NCI-H2029 treated with DMSO at 0.1 percent for 48 hours (cell line): ENCODE measurements around the gene RERE.
"Not testable (repeated sequence)": the region's sequence is repeated elsewhere in the genome, so short reads cannot be mapped to it uniquely, and the experiment has no call there.

Experiments used
- DNase-seq: peaks from one replicate; lab custom pipeline; 2025; lab: John Stamatoyannopoulos, UW

RERE gene

DNA sequence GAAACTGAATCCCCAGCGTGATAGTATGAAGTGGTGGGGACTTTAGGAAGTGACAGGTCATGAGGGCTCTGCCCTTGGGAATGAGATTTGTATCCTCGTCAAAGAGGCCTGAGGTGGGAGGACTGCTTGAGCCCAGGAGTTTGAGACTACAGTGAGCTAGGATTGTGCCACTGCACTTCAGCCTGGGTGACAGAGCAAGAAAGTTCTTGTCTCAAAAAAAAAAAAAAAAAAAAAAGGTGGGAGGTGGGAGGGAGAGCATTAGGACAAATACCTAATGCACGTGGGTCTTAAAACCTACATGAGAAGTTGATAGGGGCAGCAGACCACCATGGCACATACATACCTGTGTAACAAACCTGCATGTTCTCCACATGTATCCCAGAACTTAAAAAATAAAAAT lies 24.0 kb upstream of the RERE start:
- no peak for DNase-seq

DNA sequence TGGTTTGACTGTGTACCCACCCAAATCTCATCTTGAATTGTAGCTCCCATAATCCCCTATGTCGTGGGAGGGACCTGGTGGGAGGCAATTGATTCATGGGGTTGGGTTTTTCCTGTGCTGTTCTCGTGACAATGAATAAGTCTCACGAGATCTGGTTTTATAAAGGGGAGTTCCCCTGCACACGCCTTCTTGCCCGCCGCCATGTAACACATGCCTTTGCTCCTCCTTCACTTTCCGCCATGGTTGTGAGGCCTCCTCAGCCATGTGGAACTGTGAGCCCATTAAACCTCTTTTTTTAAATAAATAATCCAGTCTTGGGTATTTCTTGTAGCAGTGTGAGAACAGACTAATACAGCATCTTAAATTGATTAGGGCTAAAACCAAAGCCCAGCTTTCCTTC lies 22.6 kb upstream of the RERE start:
- DNase-seq, result no peak

DNA sequence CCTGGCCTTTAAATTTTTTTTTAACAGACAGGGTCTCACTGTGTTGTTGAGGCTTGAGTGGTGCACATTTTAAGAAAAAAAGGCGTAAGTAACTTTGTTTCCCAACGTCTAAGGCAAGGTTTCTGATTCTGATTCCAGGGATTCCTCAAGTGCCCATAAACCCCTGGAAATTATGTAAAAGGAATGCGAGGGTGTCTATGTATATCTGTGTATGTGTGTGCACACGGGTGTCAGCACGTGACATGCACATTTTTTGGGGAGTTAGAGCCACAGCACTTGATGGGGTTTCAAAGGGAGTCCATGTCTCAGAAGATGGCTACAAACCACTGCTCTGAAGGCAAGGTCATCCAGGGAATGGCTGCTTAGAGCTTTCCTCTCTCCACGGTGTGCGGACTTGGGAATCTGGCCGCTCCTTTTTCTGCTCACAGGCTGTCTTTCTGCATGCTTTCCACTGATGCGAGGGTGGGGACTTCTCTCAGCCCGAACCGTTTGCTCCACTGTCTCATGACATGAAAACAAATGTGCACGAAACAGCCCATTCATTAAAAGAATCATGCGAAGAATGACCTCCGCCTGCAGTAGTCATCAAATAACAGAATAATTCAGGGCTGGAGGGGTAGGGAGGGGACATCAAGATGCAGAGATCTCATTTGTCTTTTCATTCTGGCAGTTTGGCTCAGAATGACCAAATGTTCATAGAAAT lies 18.7 kb upstream of the RERE start:
- no peak for DNase-seq

DNA sequence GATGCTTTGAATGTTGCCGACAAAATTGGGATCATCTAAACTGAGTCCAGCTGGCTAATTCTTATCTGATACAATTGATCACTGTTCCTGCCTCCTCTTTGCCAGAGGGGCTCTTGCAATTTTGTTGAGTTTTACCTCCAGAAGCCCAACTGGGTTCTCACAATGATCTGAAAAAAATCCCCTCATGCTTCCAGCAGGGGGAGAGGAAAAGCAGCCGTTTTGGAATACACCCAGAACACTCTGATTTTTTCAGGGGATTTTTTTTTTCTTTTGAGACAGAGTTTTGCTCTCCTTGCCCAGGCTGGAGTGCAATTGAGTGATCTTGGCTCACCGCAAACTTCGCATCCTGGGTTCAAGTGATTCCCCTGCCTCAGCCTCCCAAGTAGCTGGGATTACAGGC lies 13.9 kb upstream of the RERE start:
- DNase-seq, result no peak

DNA sequence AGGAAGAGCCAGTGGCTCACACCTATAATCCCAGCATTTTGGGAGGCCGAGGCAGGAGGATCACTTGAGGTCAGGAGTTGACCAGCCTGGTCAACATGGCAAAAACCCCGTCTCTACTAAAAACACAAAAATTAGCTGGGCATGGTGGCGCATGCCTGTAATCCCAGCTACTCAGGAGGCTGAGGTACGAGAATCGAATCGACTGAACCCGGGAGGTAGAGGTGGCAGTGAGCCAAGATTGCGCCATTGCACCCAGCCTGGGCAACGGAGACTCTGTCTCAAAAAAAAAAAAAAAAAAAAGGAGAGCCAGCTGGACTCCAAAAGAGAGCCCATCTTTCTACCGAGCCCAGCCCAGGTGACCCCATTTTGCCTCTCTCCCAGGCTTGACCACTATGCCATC lies 13.3 kb upstream of the RERE start:
- DNase-seq, result not testable (repeated sequence)

DNA sequence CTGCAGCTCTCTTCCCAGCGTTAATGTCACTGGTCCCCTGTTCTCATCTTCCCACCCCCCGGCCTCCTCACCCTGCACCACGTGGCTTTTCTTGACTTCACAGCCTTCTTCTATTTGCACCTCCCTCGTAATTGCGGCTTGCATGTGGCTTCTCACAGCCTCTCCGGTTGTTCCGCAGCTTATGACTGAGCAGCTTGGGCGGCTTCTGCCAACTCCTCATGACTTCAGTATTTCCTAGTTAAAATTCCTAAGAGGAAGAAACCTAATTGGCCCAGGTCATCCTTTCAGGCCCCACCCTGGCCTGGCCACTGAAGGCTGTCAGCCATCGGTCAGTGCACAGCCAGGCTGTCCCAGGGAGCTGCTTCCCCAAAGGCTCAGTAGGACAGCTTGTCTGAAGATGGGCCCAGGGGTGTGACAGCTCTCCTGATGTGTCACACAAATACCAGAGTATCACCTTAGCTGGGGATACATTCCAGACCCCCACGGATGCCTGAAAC lies 8.6 kb upstream of the RERE start:
- no peak for DNase-seq

DNA sequence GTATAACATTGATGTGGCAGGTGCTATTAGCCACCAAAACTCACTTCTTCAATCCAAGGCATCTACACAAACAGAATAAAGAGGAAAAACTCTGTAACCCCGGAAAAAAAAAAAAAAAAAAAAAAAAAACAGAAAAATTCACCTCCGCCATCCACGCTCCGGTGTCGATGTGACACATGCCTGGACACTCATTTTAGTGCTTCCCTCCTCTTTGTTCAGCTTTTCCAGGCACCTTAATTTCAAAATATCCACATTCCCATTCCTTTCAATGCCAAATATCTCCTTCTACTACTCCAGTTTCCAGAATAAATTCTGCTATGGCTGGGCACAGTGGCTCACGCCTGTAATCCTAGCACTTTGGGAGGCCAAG lies 5.8 kb upstream of the RERE start:
- DNase-seq, result no peak

DNA sequence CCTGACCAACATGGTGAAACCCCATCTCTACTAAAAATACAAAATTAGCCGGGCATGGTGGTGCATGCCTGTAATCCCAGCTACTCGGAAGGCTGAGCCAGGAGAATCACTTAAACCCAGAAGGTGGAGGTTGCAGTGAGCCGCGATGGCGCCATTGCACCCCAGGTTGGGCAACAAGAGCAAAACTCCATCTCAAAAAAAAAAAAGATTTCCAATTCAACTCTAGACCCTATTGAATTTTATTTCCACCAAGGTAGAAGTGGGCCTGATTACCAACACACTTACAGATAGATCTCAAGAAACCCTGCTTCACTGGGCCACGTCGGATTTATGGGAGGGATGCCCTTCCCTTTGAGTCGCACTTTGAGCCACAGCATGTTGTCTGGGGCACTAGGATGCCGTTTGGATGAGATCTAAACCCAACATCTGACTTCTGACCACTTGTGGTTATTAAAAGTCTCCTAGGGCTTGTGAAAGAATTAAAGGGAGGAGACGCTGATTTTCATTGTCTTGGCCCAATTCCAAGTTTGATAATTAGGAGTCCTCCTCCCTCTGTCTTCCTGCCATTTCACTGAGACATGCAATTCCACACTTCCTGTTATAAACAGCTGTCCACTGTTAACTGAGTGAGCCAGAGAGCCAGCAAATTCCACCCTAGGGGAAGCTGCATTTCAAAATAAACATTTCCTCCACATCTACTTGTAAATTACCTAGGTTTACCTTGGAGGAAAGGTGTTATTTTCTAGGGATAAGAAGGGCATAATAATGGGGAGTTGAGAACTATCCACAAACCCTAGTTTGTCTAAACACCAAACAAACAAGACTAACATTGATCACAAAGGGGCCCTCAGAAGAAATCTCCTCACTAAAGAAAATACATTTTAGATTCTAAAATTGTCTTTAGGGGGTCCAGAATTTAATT lies 5.2 kb upstream of the RERE start:
- DNase-seq, result peak; percentile 81

DNA sequence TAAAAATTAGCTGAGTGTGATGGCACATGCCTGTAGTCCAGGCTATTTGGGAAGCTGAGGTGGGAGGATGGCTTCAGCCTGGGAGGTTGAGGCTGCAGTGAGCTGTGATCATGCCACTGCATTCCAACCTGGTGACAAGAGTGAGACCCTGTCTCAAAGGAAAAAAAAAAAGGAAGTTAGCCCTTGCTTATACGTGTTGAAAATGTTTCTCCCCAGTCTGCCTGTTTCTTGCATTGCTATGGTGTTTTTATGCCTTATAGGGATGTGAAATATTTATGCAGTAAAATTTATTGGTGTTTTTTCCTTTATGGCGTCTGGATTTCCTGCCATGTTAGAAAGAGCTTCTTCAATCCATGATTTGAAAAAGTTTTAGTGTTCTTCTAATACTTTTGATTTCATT lies 3.6 kb upstream of the RERE start:
- DNase-seq, result no peak

DNA sequence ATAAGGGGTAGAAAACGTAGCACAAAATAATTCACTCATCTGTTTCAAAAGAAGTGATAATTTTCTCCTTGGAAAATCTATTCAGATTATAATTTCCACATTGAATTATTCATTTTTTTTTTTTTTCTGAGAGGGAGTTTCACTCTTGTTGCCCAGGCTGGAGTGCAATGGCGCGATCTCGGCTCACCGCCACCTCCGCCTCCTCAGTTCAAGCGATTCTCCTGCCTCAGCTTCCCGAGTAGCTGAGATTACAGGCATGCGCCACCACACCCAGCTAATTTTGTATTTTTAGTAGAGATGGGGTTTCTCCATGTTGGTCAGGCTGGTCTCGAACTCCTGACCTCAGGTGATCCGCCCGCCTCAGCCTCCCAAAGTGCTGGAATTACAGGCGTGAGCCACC lies 1.3 kb upstream of the RERE start:
- not testable (repeated sequence) for DNase-seq

DNA sequence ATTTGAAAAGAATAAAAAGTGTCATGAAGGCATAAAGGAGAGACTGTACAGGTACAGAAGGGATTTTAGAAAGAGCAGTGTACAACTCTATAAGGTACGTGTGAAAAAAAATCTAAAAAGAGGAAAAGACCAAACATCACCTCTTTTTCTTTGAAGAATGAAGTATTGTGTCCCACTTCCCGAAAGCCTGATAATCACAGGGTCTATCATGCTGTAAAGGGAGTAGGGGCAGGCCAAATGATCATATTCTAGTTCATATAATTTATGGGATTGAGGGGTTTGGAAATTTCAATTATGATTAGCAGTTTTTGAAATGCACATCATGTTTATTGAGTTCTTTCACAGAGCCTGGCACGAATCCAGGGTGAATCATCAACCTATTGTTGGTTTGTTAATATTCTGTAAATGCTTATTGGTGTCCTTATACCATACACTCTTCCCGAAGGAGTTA lies 910 bp upstream of the RERE start:
- DNase-seq, result no peak

DNA sequence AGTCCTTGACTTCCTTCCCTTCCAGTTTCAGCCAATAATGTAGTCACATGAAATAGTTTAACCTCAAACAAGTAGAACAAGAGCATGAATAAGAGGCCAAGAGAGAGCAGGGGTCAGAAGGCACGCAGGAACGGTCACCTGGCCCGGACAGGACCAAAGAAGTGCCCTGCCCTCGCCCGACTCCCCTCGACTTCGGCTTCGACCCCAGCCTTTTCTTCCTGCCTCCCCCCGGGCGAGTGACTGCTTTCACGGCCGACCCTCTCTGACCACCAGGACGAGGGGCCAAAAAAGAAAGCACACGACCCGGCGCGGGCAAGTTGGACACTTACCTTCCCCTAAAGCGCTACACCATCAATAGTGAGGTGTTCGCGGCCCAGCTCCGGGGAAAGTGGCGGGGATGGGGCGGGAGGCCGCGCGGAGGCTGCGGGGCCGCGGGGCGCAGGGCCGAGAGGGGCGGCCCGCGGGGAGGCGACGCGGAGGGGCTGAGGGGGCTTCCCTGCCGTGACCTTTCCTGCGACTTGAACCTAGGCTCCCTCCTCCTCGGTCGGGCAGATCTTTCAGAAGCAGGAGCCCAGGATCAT lies 519 bp downstream of the RERE start:
- no peak for DNase-seq

DNA sequence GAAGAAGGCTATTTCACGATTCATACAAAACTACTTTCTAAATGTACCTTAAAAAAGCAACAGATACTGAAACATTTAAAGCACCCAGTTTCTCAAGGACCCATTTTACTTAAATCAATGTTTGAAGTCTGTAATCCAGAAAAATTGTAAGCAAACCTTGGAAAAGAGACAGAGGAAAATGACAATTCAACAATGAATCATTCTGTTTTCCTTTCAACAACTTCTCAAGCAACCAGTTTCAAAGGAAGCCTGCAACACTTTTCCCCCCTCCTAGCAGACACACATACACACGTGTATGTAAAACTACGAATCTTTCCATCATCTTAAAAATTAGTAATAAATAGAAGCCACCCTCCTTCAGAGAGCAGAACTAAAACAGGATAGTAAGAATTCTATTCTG lies 1.2 kb downstream of the RERE start:
- DNase-seq, result no peak

DNA sequence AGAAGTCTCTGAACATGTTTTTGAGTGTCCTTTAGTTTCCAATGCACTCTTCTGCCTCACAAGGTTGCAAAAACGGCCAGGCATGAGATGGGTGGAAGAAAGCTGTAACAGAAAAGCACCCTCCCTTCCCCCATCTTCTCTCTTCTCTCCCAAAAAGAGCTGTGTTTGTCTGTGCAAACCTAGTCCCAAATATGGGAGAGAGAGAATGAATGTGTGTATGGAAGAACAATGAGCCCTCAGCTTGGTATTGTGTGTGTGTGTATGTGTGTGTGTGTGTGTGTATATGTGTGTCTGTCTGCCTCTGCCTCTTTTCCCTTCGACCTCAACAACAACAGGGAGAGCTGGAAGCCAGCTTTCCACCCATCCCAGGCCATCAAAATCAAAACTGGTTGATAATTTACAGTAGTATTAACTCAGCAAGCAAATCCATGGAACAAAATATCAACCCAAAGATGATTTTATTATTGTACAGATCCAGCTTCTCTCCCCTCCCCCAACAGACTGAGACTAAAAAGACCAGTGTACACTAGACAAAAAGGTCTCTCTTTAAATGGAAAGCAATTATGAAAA lies 1.8 kb downstream of the RERE start:
- DNase-seq, result peak; percentile 30

DNA sequence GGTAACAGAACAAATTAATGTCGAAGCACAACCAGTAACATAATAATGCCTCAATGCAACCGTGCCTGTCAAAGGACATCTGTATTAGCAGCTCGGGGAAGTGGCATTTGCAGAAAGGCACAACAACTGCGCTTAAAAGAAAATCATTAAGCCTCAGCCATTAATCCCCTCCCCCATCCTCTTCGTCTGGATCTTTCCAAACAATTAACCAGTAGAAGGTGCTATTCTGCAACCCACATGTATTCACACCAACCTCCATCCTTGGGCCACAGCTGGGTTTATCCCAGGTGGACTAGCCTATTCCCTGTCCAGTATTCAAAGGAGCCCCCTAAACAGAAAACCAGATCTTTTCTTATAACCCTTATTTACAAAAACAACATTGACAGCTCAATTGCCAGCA lies 2.6 kb downstream of the RERE start:
- no peak for DNase-seq

DNA sequence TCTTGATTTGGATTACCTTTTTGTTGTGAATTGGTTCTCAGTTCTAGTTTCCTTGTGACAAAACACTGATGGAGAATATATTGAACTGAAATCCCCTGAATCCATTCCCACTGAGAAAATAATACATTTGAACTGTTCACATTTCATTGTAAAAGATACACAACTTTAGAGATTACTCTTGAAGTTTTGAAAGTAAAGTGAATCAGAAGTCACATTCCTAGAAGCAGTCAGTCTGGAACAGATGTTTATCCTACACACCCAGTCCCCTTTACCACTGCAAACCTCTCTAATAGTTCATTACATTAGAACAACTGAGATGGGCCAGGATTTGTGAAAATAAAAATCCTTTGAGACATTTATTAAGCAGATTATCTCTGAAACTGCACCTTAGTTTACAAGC lies 3.4 kb downstream of the RERE start:
- DNase-seq, result no peak

DNA sequence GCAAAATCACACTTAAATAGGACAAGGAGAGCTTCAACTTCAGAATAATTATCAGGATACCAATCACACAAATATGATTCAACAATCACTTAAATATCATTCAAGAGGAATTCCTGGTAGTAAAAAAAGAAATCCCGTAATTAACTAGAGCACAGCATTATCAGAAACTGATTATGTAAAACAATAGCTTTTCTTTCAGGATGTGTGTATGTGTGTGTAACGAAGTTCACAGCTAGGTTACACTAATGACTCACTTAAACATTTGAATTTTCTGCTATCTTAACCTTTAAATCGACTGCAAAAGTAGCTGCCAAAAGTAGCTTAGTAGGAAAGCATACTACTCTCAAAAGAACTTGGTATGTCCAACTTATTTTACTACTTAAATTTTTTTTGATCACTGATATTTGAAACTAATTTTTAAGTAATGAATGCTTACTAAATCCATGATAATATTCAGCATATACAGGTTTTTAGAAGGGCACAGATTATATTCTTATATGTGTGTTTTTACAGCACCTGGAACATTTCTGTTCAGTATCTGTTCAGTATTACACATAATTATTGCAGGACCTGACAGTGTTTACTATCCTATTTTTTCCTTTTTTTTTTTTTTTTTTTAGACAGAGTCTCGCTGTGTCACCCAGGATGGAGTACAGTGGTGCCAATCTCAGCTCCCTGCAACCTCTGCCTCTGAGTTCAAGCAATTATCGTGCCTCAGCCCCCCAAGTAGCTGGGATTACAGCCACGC lies 4.2 kb downstream of the RERE start:
- DNase-seq, result no peak

DNA sequence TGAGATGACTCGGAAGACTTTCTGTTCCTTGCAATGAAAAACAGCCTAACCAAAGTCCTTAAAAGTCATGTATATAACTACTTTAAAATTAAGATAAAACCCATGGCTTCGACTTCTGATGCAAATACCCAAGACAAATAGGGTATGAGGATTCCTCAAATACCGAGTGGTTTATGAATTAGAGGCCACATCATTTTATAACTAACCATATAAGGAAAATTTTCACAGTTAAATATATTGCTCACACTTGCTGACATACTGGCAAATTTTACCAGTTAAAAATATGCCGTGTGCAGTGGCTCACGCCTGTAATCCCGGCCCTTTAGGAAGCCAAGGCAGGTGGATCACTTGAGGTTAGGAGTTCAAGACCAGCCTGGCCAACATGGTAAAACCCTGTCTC lies 5.4 kb downstream of the RERE start:
- no peak for DNase-seq

DNA sequence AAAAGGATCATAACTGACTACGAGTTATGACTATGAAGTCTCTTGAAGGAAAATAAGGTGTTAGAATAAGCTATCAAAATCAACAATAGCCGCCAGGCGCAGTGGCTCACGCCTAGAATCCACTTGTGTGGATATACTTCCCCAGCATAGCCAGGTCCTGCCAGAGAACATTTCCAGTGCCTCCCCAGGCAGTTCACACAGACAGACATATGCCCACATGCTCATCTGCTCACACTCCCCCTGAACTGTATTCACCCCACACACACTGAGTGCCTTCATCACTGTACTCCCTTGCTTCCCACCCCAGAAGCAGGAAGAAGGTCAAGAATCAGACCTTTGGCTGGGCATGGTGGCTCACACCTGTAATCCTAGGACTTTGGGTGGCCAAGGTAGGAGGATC lies 6.5 kb downstream of the RERE start:
- no peak for DNase-seq

DNA sequence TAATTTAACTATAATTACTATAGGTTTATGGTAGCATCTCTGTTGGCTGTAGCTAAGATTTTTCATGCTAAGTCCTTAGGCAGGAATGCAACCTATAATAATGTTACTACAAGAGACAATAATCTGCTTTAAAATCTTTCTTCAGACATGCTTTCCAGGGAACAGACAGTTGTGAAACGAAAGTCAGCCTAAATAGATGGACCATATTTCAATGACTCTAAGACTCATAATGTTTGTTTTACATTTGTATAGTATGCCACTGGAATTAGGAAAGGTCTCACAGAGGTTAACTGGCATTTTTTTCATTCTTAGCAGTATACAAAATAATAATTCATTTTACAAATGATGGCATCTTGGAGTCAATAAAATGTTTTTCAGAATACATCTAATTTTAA lies 8.1 kb downstream of the RERE start:
- no peak for DNase-seq

DNA sequence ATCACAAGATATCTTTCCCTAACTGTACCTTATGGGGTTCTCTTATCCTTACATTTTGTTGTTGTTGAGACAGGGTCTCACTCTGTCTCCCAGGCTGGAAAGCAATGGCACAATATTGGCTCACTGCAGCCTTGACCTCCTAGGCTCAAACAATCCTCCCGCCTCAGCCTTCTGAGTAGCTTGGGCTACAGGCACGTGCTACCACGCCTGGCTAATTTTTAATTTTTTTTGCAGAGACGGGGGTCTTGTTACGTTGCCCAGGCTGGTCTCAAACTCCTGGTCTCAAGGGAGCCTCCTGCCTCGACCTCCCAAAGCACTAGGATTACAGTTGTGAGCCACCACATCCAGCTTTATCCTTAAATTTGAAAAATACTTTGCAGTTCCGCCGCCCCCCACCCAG lies 10.4 kb downstream of the RERE start:
- no peak for DNase-seq

DNA sequence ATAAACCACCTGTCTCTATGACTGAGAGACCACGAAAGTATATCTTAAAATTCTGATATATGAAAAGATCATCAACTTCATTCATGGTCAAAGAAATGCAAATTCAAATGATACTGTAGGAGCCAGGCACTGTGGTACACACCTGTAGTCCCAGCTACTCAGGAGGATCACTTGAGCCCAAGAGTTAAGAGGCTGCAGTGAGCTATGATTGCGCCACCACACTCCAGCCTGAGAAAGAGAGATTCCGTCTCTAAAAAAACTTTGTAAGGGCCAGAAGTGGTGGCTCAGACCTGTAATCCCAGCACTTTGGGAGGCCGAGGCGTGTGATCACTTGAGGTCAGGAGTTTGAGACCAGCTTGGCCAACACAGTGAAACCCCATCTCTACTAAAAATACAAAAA lies 17.0 kb downstream of the RERE start:
- DNase-seq, result no peak
